Panc1 (cell line): ENCODE measurements around the gene HMGCS2. TPM values are rescaled to one million over a fixed set of nuclear protein-coding genes. Genes with fewer than 3 reads are reported as not detected.

Source experiments
- ATAC-seq: fragments of 200-7000 bp; cut with Tn5 transposase; 2 replicates; pipeline ENCODE4 v1.9.1; 2020; ENCODE audit warnings: mild to moderate bottlenecking, moderate library complexity
- BruUV-seq: library from RNA; stranded (reverse); fragments of 400-500 nt; replicated peaks from 2 replicates; lab custom pipeline; 2021; lab: Mats Ljungman, UMichigan
- CTCF ChIA-PET: fragments of 300-600 bp; sonication (Branson Sonifier 250); formaldehyde crosslinking; loops from one replicate; lab custom pipeline; 2022; ENCODE audit warnings: antibody characterized with exemption; lab: Charles Lee
- POLR2A ChIA-PET: fragments of 300-600 bp; sonication (Branson Sonifier 250); formaldehyde crosslinking; loops from one replicate; lab custom pipeline; 2022; ENCODE audit warnings: antibody characterized with exemption; lab: Charles Lee
- DNase-seq: peaks from one replicate; pipeline ENCODE4 v3.0.0-alpha.2; 2010; ENCODE audit warnings: low read depth, low spot score
- H3K27ac ChIP-seq: 2 replicates; pipeline ENCODE4 v1.5.1; 2011; ENCODE audit warnings: mild to moderate bottlenecking, low read length, inconsistent platforms
- H3K27me3 ChIP-seq: fragments of 200-500 bp; sonication (Bioruptor generic); 2 replicates; pipeline ENCODE4 v1.6.0; 2014; ENCODE audit warnings: low read length, inconsistent platforms; ENCODE audit not compliant: control insufficient read depth, insufficient read depth
- H3K36me3 ChIP-seq: fragments of 200-500 bp; sonication (Bioruptor generic); 2 replicates; pipeline ENCODE4 v1.5.1; 2014; ENCODE audit warnings: inconsistent platforms, mild to moderate bottlenecking, low read length, moderate library complexity; ENCODE audit not compliant: control insufficient read depth, insufficient read depth
- H3K4me1 ChIP-seq: 2 replicates; pipeline ENCODE4 v1.5.1; 2011; ENCODE audit warnings: inconsistent platforms, mild to moderate bottlenecking, low read length, moderate library complexity; ENCODE audit not compliant: control insufficient read depth, insufficient read depth
- H3K4me3 ChIP-seq, 2 experiments: 2 replicates each; pipeline ENCODE4 v1.5.1; 2011 to 2012; ENCODE audit warnings: low read depth in 2 of 2, low read length in 2 of 2, mild to moderate bottlenecking in 2 of 2, inconsistent platforms in 1 of 2, moderate library complexity in 1 of 2
- H3K9me3 ChIP-seq: fragments of 200-500 bp; sonication (Bioruptor generic); 2 replicates; pipeline ENCODE4 v1.5.1; 2014; ENCODE audit warnings: low read depth, mild to moderate bottlenecking, inconsistent platforms, low read length, moderate library complexity; ENCODE audit not compliant: control insufficient read depth, insufficient read depth
- CTCF ChIP-seq: fragments of 450-650 bp; IDR thresholded peaks from 2 replicates; pipeline ENCODE4 v1.5.1; 2017; ENCODE audit warnings: mild to moderate bottlenecking
- POLR2AphosphoS5 ChIP-seq: IDR thresholded peaks from 2 replicates; pipeline ENCODE4 v1.6.1; 2012; ENCODE audit warnings: mild to moderate bottlenecking, low read depth, low read length, moderate library complexity
- SIN3A ChIP-seq: IDR thresholded peaks from 2 replicates; pipeline ENCODE4 v1.6.1; 2012; ENCODE audit warnings: low read depth, mild to moderate bottlenecking, low read length, moderate library complexity, borderline replicate concordance; ENCODE audit not compliant: insufficient read depth
- TCF7L2 ChIP-seq: IDR thresholded peaks from 2 replicates; pipeline ENCODE4 v1.6.1; 2011; ENCODE audit warnings: mild to moderate bottlenecking, low read depth, low read length, inconsistent platforms
- in situ Hi-C: cut with HindIII; loops from 2 replicates; pipeline ENCODE4 v1.10.0; 2016; ENCODE audit warnings: low sequenced_read_pairs, low pct_unique_long_range_greater_than_20kb
- intact Hi-C: fragments of 100-400 bp; cut with micrococcal nuclease; formaldehyde crosslinking; loops from one replicate; pipeline ENCODE4 v1.10.0; 2022; ENCODE audit not compliant: unreplicated experiment
- total RNA-seq: library from RNA; stranded (reverse); gene quantifications from one replicate; pipeline ENCODE4 v1.2.1, GENCODE V29; 2021; ENCODE audit not compliant: unreplicated experiment
- TF ChIP-seq, protein P1 (sequence below), 2 experiments: IDR thresholded peaks; 2 replicates each; pipeline ENCODE4 v1.6.1; 2011 to 2012; ENCODE audit warnings: low read depth in 2 of 2, control low read depth in 1 of 2, low read length in 1 of 2, mild to moderate bottlenecking in 1 of 2, moderate library complexity in 1 of 2; ENCODE audit not compliant: insufficient read depth in 1 of 2

Gene HMGCS2
- total RNA-seq, 1 experiment from 2014 or later, result 0.33 TPM

- BruUV-seq, result no TSS peak
- H3K4me3 ChIP-seq, result no peak overlapping the region
- H3K9me3 ChIP-seq, result no peaks in the 10 kb centered on the region
- ChIA-PET POLR2A (no interaction called here), CTCF (no interaction called here)
- DNase-seq, result no peak
- H3K4me1 ChIP-seq, result no peaks in the 10 kb centered on the region
- intact Hi-C loops (loop anchor here (2.0 kb wide), 1 partner anchor 21 kb away; no protein-coding TSS in a partner anchor), in situ Hi-C loops (no loop called here)
- H3K27ac ChIP-seq, result no peak overlapping the region
- peaks cover 7% of the 10 kb centered on the region; the same call in 1 of the 2 replicates for H3K27me3 ChIP-seq
- no peaks in the 10 kb centered on the region for H3K36me3 ChIP-seq
- TF ChIP-seq POLR2AphosphoS5 (no peak), CTCF (no peak), TCF7L2 (no peak), SIN3A (no peak)
- TF ChIP-seq, protein P1, sequence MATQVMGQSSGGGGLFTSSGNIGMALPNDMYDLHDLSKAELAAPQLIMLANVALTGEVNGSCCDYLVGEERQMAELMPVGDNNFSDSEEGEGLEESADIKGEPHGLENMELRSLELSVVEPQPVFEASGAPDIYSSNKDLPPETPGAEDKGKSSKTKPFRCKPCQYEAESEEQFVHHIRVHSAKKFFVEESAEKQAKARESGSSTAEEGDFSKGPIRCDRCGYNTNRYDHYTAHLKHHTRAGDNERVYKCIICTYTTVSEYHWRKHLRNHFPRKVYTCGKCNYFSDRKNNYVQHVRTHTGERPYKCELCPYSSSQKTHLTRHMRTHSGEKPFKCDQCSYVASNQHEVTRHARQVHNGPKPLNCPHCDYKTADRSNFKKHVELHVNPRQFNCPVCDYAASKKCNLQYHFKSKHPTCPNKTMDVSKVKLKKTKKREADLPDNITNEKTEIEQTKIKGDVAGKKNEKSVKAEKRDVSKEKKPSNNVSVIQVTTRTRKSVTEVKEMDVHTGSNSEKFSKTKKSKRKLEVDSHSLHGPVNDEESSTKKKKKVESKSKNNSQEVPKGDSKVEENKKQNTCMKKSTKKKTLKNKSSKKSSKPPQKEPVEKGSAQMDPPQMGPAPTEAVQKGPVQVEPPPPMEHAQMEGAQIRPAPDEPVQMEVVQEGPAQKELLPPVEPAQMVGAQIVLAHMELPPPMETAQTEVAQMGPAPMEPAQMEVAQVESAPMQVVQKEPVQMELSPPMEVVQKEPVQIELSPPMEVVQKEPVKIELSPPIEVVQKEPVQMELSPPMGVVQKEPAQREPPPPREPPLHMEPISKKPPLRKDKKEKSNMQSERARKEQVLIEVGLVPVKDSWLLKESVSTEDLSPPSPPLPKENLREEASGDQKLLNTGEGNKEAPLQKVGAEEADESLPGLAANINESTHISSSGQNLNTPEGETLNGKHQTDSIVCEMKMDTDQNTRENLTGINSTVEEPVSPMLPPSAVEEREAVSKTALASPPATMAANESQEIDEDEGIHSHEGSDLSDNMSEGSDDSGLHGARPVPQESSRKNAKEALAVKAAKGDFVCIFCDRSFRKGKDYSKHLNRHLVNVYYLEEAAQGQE (IDR thresholded peaks at IDR 0.05; ENCODE audit: insufficient read depth in 1 of 2, low read depth in 2 of 2, low read length in 1 of 2), result no peak
- ATAC-seq, result no peak
Measured at GRCh38 chr1:119791377-119791776, 22.7 kb upstream of the HMGCS2 start.

GRCh38 chr1:119790451-119791198 is 21.9 kb upstream of the HMGCS2 start:
- ChIA-PET CTCF (no interaction called here), POLR2A (interaction anchor here (0.5 kb wide), 1 partner anchor 83 kb away, joined by 7 read pairs; no protein-coding TSS in a partner anchor)
- Histone ChIP-seq H3K4me3 (no peak overlapping the region), H3K27ac (no peak overlapping the region), H3K4me1 (no peaks in the 10 kb centered on the region), H3K36me3 (no peaks in the 10 kb centered on the region), H3K27me3 (peaks cover 8% of the 10 kb centered on the region; the same call in 1 of the 2 replicates), H3K9me3 (no peaks in the 10 kb centered on the region)
- TF ChIP-seq SIN3A, result no peak
- TF ChIP-seq TCF7L2, result no peak
- TF ChIP-seq, protein P1 (IDR thresholded peaks at IDR 0.05; ENCODE audit: insufficient read depth in 1 of 2, low read depth in 2 of 2, low read length in 1 of 2), result no peak
- no peak for TF ChIP-seq POLR2AphosphoS5
- no peak for TF ChIP-seq CTCF
- ATAC-seq (no peak), DNase-seq (no peak)
- intact Hi-C loops, result loop anchor here (2.0 kb wide), 1 partner anchor 20 kb away; no protein-coding TSS in a partner anchor
- no TSS peak for BruUV-seq
- in situ Hi-C loops, result no loop called here
